H1 (cell line): ENCODE results near the gene DNM1L. TPM values are rescaled to one million over a fixed set of nuclear protein-coding genes. Genes with fewer than 3 reads are reported as not detected.

ENCODE experiments used
- BACH1 ChIP-seq: IDR thresholded peaks from 2 replicates; pipeline ENCODE4 v1.6.1; 2012; ENCODE audit warnings: low read length, improper control_type of control experiment
- CBX8 ChIP-seq: fragments of 300-800, 300-1000 bp; sonication (generic); IDR thresholded peaks from 2 replicates; pipeline ENCODE4 v1.7.1; 2016; ENCODE audit warnings: low read depth, low read length, borderline replicate concordance
- E2F6 ChIP-seq: IDR thresholded peaks from 2 replicates; pipeline ENCODE4 v1.6.1; 2012; ENCODE audit warnings: inconsistent platforms
- FOSL1 ChIP-seq: IDR thresholded peaks from 2 replicates; pipeline ENCODE4 v1.6.1; 2011; ENCODE audit warnings: mild to moderate bottlenecking, low read depth, low read length, moderate library complexity; ENCODE audit not compliant: insufficient read depth
- KDM4A ChIP-seq: IDR thresholded peaks from one replicate; pipeline ENCODE4 v1.7.1; 2012; ENCODE audit warnings: low read depth, mild to moderate bottlenecking, moderate library complexity, low read length, inconsistent platforms; ENCODE audit not compliant: severe bottlenecking
- MAX ChIP-seq: IDR thresholded peaks from 2 replicates; pipeline ENCODE4 v1.6.1; 2012; ENCODE audit warnings: inconsistent platforms
- POLR2AphosphoS5 ChIP-seq: IDR thresholded peaks from 2 replicates; pipeline ENCODE4 v1.6.1; 2011; ENCODE audit warnings: low read depth, low read length
- RAD21 ChIP-seq, 2 experiments: IDR thresholded peaks in 1 of 2; conservative IDR thresholded peaks in 1 of 2; 2 replicates each; pipeline ENCODE4 v1.6.1; 2011; ENCODE audit warnings: low read depth in 2 of 2, low read length in 2 of 2, improper control_type of control experiment in 1 of 2, inconsistent platforms in 1 of 2, mild to moderate bottlenecking in 1 of 2, moderate library complexity in 1 of 2
- SAP30 ChIP-seq: fragments of 300-600 bp; sonication (generic); IDR thresholded peaks from 2 replicates; pipeline ENCODE4 v1.7.1; 2012; ENCODE audit warnings: low read length, moderate library complexity, mild to moderate bottlenecking, inconsistent platforms; ENCODE audit not compliant: insufficient read depth, insufficient replicate concordance
- TBP ChIP-seq: IDR thresholded peaks from 2 replicates; pipeline ENCODE4 v1.6.1; 2011; ENCODE audit warnings: low read depth, low read length, improper control_type of control experiment
- TCF12 ChIP-seq: IDR thresholded peaks from 2 replicates; pipeline ENCODE4 v1.6.1; 2011; ENCODE audit warnings: low read depth, mild to moderate bottlenecking, low read length
- polyA plus RNA-seq, 7 experiments: library from polyadenylated mRNA; depleted of rRNA in 3 of 7; stranded (reverse) in 5 of 7; unstranded in 2 of 7; fragments of >200 nt in 5 of 7; fragments of 200-250 nt in 2 of 7; gene quantifications; 1 replicate in 5 of 7; 2 replicates in 1 of 7; 4 replicates in 1 of 7; pipeline versions ENCODE4 v1.2.1 to v1.2.3, GENCODE V29; 2011 to 2013; ENCODE audit warnings: missing spikeins in 2 of 7, mixed read lengths in 2 of 7
- total RNA-seq: library from RNA; stranded (reverse); fragmentation: NEBNext Ultra II Directional; extraction: Animal tissue kit (Norgen Biotek cat#: 25700); gene quantifications from 2 replicates; pipeline ENCODE4 v1.2.1, GENCODE V29; 2021

The DNM1L gene
- total and polyA plus RNA-seq, 2 of the 8 experiments (the other 6 are each of a cell fraction or from before 2014, with no cell fraction given), result 23.7 to 93.9 TPM

- peak; percentile 68 to 81 for TF ChIP-seq RAD21 (IDR thresholded peaks at IDR 0.05 in 1 of 2, conservative IDR thresholded peaks at IDR 0.05 in 1 of 2; ENCODE audit: low read depth in 2 of 2, low read length in 2 of 2)
- TF ChIP-seq CBX8, result no peak
- TF ChIP-seq TBP, result peak; percentile 47; the same call in 1 of the 2 replicates
- peak; percentile 53 for TF ChIP-seq KDM4A
- TF ChIP-seq MAX, result peak; percentile 82
- TF ChIP-seq FOSL1, result no peak
- peak; percentile 26 for TF ChIP-seq SAP30
- peak; percentile 86 for TF ChIP-seq POLR2AphosphoS5
- TF ChIP-seq TCF12, result peak; percentile 95
- TF ChIP-seq BACH1, result no peak
- 0 out of 2 replicates have a peak, but pooled peaks have one; percentile 37 for TF ChIP-seq E2F6
- TF ChIP-seq, all 59 proteins: peak for 15
Observed at GRCh38 chr12:32755051-32755653, 76.1 kb downstream of the DNM1L start (continued).
